ENCODE data around the gene PLA2G2A.

DNA sequence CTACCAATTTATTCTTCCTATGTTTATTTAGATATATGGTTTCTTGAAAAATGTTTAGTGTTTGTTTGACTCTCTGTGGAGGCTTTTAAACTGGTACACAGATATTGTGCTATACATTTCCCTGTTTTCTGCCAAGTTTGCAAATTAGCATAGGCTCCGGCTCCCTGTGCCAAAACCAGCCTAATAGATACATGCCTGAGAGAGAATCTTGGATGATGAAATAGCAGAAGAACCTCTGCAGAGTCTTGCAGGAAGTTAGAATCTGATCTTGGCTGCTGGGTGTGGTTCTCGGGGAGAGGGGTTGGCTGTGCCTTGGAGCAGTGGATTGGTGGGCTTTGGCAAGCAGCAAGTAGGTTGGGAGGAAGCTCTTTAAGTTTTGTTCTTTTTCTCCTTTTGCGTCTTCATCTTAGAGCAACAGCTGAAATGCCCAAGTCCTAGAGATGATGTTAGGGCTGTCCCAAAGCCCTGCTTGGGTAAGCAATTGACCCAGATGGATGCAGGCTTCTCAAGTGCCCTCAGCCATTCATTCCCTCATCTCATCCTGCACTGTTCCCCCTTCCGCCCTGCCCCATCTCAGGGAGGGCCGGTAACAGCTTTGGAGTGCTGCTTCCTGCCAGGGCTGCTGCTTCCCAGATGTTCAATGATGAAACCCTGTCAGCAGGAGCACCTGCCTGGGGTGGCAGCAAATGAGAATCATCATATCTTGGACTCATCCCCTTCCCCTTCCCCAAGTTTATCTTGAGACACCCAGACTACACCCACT is 9.3 kb downstream of the PLA2G2A start:
- TF ChIP-seq, protein P1, sequence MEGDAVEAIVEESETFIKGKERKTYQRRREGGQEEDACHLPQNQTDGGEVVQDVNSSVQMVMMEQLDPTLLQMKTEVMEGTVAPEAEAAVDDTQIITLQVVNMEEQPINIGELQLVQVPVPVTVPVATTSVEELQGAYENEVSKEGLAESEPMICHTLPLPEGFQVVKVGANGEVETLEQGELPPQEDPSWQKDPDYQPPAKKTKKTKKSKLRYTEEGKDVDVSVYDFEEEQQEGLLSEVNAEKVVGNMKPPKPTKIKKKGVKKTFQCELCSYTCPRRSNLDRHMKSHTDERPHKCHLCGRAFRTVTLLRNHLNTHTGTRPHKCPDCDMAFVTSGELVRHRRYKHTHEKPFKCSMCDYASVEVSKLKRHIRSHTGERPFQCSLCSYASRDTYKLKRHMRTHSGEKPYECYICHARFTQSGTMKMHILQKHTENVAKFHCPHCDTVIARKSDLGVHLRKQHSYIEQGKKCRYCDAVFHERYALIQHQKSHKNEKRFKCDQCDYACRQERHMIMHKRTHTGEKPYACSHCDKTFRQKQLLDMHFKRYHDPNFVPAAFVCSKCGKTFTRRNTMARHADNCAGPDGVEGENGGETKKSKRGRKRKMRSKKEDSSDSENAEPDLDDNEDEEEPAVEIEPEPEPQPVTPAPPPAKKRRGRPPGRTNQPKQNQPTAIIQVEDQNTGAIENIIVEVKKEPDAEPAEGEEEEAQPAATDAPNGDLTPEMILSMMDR (IDR thresholded peaks at IDR 0.05), result no peak
- TF ChIP-seq POLR2A (IDR thresholded peaks at IDR 0.05), result no peak
